Liver (tissue), 9 donors: ENCODE data around the gene ZNF674. TPM values are rescaled to one million over a fixed set of nuclear protein-coding genes. Genes with fewer than 3 reads are reported as not detected.
A peak's percentile ranks its signal among the peaks of the same experiment; 100 is the strongest.
"Not testable (repeated sequence)": the region's sequence is repeated elsewhere in the genome, so short reads cannot be mapped to it uniquely, and the experiment has no call there.

Experiments
- DNase-seq: peaks from one replicate; pipeline ENCODE4 v3.0.0-alpha.2; 2017; ENCODE audit warnings: low spot score
- H3K27ac ChIP-seq, 2 donors: one replicate each; pipeline ENCODE4 v1.7.0; 2013; ENCODE audit warnings: inconsistent platforms in 2 of 2, low read length in 2 of 2, control low read depth in 1 of 2, low read depth in 1 of 2, mild to moderate bottlenecking in 1 of 2
- H3K27me3 ChIP-seq, 4 donors: one replicate each; pipeline versions ENCODE4 v1.6.1 to v1.7.0; 2013; ENCODE audit warnings: low read length in 3 of 4, inconsistent platforms in 1 of 4, mild to moderate bottlenecking in 1 of 4, moderate library complexity in 1 of 4; ENCODE audit not compliant: control insufficient read depth in 4 of 4, insufficient read depth in 4 of 4
- H3K36me3 ChIP-seq, 4 donors: one replicate each; pipeline versions ENCODE4 v1.6.1 to v1.7.0; 2013; ENCODE audit warnings: low read length in 3 of 4, mild to moderate bottlenecking in 3 of 4, low read depth in 1 of 4, moderate library complexity in 1 of 4; ENCODE audit not compliant: control insufficient read depth in 4 of 4, insufficient read depth in 3 of 4
- H3K4me1 ChIP-seq, 4 donors: one replicate each; pipeline versions ENCODE4 v1.6.1 to v1.7.0; 2013; ENCODE audit warnings: low read length in 3 of 4, mild to moderate bottlenecking in 3 of 4, moderate library complexity in 1 of 4; ENCODE audit not compliant: control insufficient read depth in 4 of 4, insufficient read depth in 4 of 4
- H3K4me3 ChIP-seq, 3 donors: one replicate each; pipeline versions ENCODE4 v1.6.1 to v1.7.0; 2013; ENCODE audit warnings: low read length in 3 of 3, control low read depth in 1 of 3, low read depth in 1 of 3, mild to moderate bottlenecking in 1 of 3
- H3K9ac ChIP-seq, 2 donors: one replicate each; pipeline ENCODE4 v1.7.0; 2013; ENCODE audit warnings: low read length in 2 of 2, mild to moderate bottlenecking in 2 of 2, moderate library complexity in 2 of 2, control low read depth in 1 of 2, low read depth in 1 of 2
- H3K9me3 ChIP-seq, 4 donors: one replicate each; pipeline versions ENCODE4 v1.6.1 to v1.7.0; 2013; ENCODE audit warnings: low read length in 3 of 4; ENCODE audit not compliant: control insufficient read depth in 4 of 4
- EGR1 ChIP-seq, 2 donors: IDR thresholded peaks; 2 replicates each; pipeline ENCODE4 v1.6.1; 2016 to 2018; ENCODE audit warnings: antibody characterized with exemption in 2 of 2, low read depth in 2 of 2
- FOXA1 ChIP-seq: IDR thresholded peaks from 2 replicates; pipeline ENCODE4 v1.6.1; 2016; ENCODE audit warnings: antibody characterized with exemption
- FOXA2 ChIP-seq: IDR thresholded peaks from 2 replicates; pipeline ENCODE4 v1.6.1; 2016; ENCODE audit warnings: antibody characterized with exemption
- GABPA ChIP-seq, 2 donors: IDR thresholded peaks in 1 of 2; conservative IDR thresholded peaks in 1 of 2; 2 replicates each; pipeline ENCODE4 v1.6.1; 2016; ENCODE audit warnings: antibody characterized with exemption in 2 of 2, mild to moderate bottlenecking in 1 of 2, moderate library complexity in 1 of 2
- HNF4A ChIP-seq, 2 donors: conservative IDR thresholded peaks; 2 replicates each; pipeline ENCODE4 v1.6.1; 2016; ENCODE audit warnings: antibody characterized with exemption in 2 of 2, mild to moderate bottlenecking in 2 of 2
- HNF4G ChIP-seq: IDR thresholded peaks from 2 replicates; pipeline ENCODE4 v1.6.1; 2016; ENCODE audit warnings: antibody characterized with exemption
- JUND ChIP-seq, 2 donors: IDR thresholded peaks; 2 replicates each; pipeline ENCODE4 v1.6.1; 2016; ENCODE audit warnings: antibody characterized with exemption in 2 of 2
- NR2F2 ChIP-seq: IDR thresholded peaks from 2 replicates; pipeline ENCODE4 v1.6.1; 2016; ENCODE audit warnings: antibody characterized with exemption
- RAD21 ChIP-seq, 2 donors: IDR thresholded peaks; 2 replicates each; pipeline ENCODE4 v1.6.1; 2016; ENCODE audit warnings: antibody characterized with exemption in 2 of 2, mild to moderate bottlenecking in 2 of 2
- RXRA ChIP-seq, 2 donors: IDR thresholded peaks; 2 replicates each; pipeline ENCODE4 v1.6.1; 2017 to 2018; ENCODE audit warnings: antibody characterized with exemption in 2 of 2, mild to moderate bottlenecking in 1 of 2
- SP1 ChIP-seq: IDR thresholded peaks from 2 replicates; pipeline ENCODE4 v1.6.1; 2018; ENCODE audit warnings: antibody characterized with exemption, mild to moderate bottlenecking
- TAF1 ChIP-seq: conservative IDR thresholded peaks from 2 replicates; pipeline ENCODE4 v1.6.1; 2016; ENCODE audit warnings: antibody characterized with exemption, mild to moderate bottlenecking
- YY1 ChIP-seq: IDR thresholded peaks from 2 replicates; pipeline ENCODE4 v1.6.1; 2016; ENCODE audit warnings: antibody characterized with exemption, mild to moderate bottlenecking
- WGBS: extraction: QIAGEN DNeasy Blood & Tissue Kit; methylation state at CpG from one replicate; pipeline ENCODE4 v1.1.7; 2013; 5-methylcytosine and 5-hydroxymethylcytosine counted together
- polyA plus RNA-seq, 2 donors: library from polyadenylated mRNA; stranded (reverse) in 1 of 2; unstranded in 1 of 2; fragments of 200-250 nt in 1 of 2; fragments of >200 nt in 1 of 2; fragmentation: Nextera tagmentation in 1 of 2; extraction: Ambion mirVana in 1 of 2; gene quantifications; one replicate each; pipeline versions ENCODE4 v1.2.1 to v1.2.3, GENCODE V29; 2013 to 2015
- total RNA-seq, 2 donors: library from RNA; depleted of rRNA; stranded (reverse); fragments of >200 nt; gene quantifications; one replicate each; pipeline ENCODE4 v1.2.3, GENCODE V29; 2014
- TF ChIP-seq, protein P1 (sequence below): IDR thresholded peaks from 2 replicates; pipeline ENCODE4 v1.6.1; 2016; ENCODE audit warnings: antibody characterized with exemption, mild to moderate bottlenecking
- TF ChIP-seq, protein P2 (sequence below): IDR thresholded peaks from 2 replicates; pipeline ENCODE4 v1.6.1; 2016; ENCODE audit warnings: antibody characterized with exemption
- TF ChIP-seq, protein P3 (sequence below): IDR thresholded peaks from 2 replicates; pipeline ENCODE4 v1.6.1; 2016; ENCODE audit warnings: antibody characterized with exemption
- TF ChIP-seq, protein P4 (sequence below): IDR thresholded peaks from 2 replicates; pipeline ENCODE4 v1.6.1; 2016; ENCODE audit warnings: antibody characterized with exemption
- donor health status: healthy.
- donor health status: healthy.
- donor health status: healthy.
- donor health status: healthy.
- donor health status: healthy.

Gene ZNF674
- total and polyA plus RNA-seq, 4 donors: 0.84 to 3.6 (median 2.1) TPM

DNA sequence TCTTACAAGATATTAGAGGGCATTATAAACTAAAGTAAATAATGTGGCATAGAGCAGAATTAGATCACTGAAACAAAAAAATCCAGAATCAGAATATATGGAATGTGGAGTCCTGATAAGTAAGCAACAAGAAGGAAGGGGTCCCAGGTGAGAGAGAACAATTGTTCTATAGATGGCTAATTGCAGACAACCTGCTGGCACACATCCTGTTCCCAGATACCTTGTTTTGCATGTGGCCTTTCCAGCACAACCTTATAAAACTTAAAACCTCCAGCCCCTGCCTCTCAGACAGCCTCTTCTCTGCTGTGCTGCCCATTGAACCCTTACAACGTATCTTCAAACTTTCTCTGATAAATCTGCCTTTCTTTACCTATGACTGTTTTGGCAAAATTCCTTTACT lies 4.7 kb upstream of the ZNF674 start:
- H3K9me3 ChIP-seq: no peaks in the 10 kb centered on the region
- H3K27ac ChIP-seq: no peak overlapping the region
- peaks cover 4 to 10% (median 9%) of the 10 kb centered on the region in 4 donors for H3K4me1 ChIP-seq
- no peak overlapping the region for H3K9ac ChIP-seq
- H3K4me3 ChIP-seq: no peak overlapping the region
- no peaks in the 10 kb centered on the region for H3K27me3 ChIP-seq
- no peak for DNase-seq
- 100% methylated on average over 1 of the region's 1 CpG for WGBS
- no peak for TF ChIP-seq RXRA (IDR thresholded peaks at IDR 0.05)
- TF ChIP-seq TAF1: no peak
- TF ChIP-seq EGR1 (IDR thresholded peaks at IDR 0.05; ENCODE audit: low read depth in 2 of 2): no peak
- no peak for TF ChIP-seq GABPA (IDR thresholded peaks at IDR 0.05 in 1 of 2, conservative IDR thresholded peaks at IDR 0.05 in 1 of 2)
- TF ChIP-seq, protein P1, sequence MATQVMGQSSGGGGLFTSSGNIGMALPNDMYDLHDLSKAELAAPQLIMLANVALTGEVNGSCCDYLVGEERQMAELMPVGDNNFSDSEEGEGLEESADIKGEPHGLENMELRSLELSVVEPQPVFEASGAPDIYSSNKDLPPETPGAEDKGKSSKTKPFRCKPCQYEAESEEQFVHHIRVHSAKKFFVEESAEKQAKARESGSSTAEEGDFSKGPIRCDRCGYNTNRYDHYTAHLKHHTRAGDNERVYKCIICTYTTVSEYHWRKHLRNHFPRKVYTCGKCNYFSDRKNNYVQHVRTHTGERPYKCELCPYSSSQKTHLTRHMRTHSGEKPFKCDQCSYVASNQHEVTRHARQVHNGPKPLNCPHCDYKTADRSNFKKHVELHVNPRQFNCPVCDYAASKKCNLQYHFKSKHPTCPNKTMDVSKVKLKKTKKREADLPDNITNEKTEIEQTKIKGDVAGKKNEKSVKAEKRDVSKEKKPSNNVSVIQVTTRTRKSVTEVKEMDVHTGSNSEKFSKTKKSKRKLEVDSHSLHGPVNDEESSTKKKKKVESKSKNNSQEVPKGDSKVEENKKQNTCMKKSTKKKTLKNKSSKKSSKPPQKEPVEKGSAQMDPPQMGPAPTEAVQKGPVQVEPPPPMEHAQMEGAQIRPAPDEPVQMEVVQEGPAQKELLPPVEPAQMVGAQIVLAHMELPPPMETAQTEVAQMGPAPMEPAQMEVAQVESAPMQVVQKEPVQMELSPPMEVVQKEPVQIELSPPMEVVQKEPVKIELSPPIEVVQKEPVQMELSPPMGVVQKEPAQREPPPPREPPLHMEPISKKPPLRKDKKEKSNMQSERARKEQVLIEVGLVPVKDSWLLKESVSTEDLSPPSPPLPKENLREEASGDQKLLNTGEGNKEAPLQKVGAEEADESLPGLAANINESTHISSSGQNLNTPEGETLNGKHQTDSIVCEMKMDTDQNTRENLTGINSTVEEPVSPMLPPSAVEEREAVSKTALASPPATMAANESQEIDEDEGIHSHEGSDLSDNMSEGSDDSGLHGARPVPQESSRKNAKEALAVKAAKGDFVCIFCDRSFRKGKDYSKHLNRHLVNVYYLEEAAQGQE: no peak
- TF ChIP-seq SP1: no peak
- no peak for TF ChIP-seq FOXA2
- TF ChIP-seq HNF4G: no peak
- TF ChIP-seq, protein P2, sequence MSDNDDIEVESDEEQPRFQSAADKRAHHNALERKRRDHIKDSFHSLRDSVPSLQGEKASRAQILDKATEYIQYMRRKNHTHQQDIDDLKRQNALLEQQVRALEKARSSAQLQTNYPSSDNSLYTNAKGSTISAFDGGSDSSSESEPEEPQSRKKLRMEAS: no peak
- TF ChIP-seq, protein P3, sequence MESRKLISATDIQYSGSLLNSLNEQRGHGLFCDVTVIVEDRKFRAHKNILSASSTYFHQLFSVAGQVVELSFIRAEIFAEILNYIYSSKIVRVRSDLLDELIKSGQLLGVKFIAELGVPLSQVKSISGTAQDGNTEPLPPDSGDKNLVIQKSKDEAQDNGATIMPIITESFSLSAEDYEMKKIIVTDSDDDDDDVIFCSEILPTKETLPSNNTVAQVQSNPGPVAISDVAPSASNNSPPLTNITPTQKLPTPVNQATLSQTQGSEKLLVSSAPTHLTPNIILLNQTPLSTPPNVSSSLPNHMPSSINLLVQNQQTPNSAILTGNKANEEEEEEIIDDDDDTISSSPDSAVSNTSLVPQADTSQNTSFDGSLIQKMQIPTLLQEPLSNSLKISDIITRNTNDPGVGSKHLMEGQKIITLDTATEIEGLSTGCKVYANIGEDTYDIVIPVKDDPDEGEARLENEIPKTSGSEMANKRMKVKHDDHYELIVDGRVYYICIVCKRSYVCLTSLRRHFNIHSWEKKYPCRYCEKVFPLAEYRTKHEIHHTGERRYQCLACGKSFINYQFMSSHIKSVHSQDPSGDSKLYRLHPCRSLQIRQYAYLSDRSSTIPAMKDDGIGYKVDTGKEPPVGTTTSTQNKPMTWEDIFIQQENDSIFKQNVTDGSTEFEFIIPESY: no peak
- no peak for TF ChIP-seq FOXA1
- TF ChIP-seq RAD21 (IDR thresholded peaks at IDR 0.05): no peak
- no peak for TF ChIP-seq HNF4A (conservative IDR thresholded peaks at IDR 0.05)
- no peaks in the 10 kb centered on the region for H3K36me3 ChIP-seq

DNA sequence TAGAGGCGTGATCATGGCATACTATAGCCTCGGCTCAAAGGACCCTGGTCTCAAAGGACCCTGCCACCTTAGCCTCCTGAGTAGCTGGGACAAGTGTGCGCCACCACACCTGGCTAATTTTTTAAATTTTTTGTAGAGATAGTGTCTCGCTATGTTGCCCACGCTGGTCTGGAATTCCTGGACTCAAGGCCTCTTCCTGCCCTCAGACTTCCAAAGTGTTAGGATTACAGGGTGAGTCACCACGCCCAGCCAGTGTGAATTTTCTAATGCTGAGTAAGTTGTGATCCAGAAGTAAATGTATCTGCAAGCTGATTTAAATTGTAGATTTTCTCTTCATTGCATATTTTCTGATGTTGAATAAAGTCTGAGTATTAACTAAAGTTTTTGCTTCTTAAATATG lies 2.6 kb upstream of the ZNF674 start:
- WGBS: 96% methylated on average over 6 of the region's 6 CpGs
- DNase-seq: no peak
- TF ChIP-seq JUND (IDR thresholded peaks at IDR 0.05) (no peak), TAF1 (no peak), NR2F2 (no peak), HNF4G (no peak), YY1 (no peak)
- TF ChIP-seq, protein P2: no peak
- TF ChIP-seq, protein P4, sequence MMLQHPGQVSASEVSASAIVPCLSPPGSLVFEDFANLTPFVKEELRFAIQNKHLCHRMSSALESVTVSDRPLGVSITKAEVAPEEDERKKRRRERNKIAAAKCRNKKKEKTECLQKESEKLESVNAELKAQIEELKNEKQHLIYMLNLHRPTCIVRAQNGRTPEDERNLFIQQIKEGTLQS: no peak
- H3K27me3 ChIP-seq: no peaks in the 10 kb centered on the region
- H3K4me1 ChIP-seq: peaks cover 4 to 16% (median 10%) of the 10 kb centered on the region in 4 donors
- H3K9ac ChIP-seq: no peak overlapping the region
- no peak overlapping the region for H3K27ac ChIP-seq
- H3K36me3 ChIP-seq: no peaks in the 10 kb centered on the region
- H3K4me3 ChIP-seq: no peak overlapping the region
- no peaks in the 10 kb centered on the region for H3K9me3 ChIP-seq

DNA sequence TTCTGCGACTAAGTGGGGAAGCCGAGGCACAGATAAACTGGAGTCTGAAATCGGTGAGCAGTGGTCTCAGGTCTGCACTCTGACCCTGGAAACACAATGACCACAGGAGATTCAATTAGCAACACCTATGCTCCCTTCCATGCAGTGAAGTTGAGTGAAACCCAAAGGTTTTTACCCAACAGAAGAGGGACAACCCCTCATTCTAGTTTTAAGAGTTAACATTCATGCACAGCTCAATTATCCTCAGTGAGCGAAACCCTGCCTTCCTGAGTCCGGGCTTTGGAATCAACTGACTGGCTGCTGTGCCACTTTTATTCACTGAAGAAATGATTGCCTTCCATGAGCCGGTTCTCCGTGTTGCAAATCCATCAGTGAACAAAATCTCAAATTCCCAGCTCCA lies 694 bp downstream of the ZNF674 start:
- H3K27ac ChIP-seq: peak overlapping the region; percentile 58 to 93
- H3K9me3 ChIP-seq, H3K36me3 ChIP-seq, DNase-seq, H3K27me3 ChIP-seq: not testable (repeated sequence)
- H3K9ac ChIP-seq: peak overlapping the region; percentile 45 to 93
- H3K4me1 ChIP-seq: peaks cover 4 to 16% (median 10%) of the 10 kb centered on the region in 4 donors
- peak overlapping the region; percentile 84 to 89 (median 88) for H3K4me3 ChIP-seq
- 51% methylated on average over 7 of the region's 7 CpGs for WGBS
